Measurements from ENCODE around the gene OSBP2.

The OSBP2 gene

GRCh38 chr22:30889268-30889995 lies 194.8 kb downstream of the OSBP2 start:
- H4K20me1 ChIP-seq (ENCODE audit: insufficient read depth, low read length) = no peaks in the 10 kb centered on the region
- H3K4me1 ChIP-seq (ENCODE audit: insufficient read depth, low read length, severe bottlenecking) = no peaks in the 10 kb centered on the region
- no peak overlapping the region for H3K27ac ChIP-seq (ENCODE audit: low read depth, low read length, poor library complexity, severe bottlenecking)
- H2AFZ ChIP-seq (ENCODE audit: low read length) = no peak overlapping the region
- H3K9me2 ChIP-seq (ENCODE audit: low read depth, low read length) = no peaks in the 10 kb centered on the region
- H3K36me3 ChIP-seq (ENCODE audit: insufficient read depth, low read length) = no peaks in the 10 kb centered on the region
- no peak overlapping the region for H3K4me2 ChIP-seq (ENCODE audit: low read length)
- no peaks in the 10 kb centered on the region for H3K27me3 ChIP-seq (ENCODE audit: insufficient read depth, low read length)
- H3K79me2 ChIP-seq (ENCODE audit: insufficient read depth, low read length) = no peaks in the 10 kb centered on the region
- H3K9ac ChIP-seq (ENCODE audit: low read length) = no peak overlapping the region
- no peak overlapping the region for H3K4me3 ChIP-seq (ENCODE audit: low read depth, low read length, poor library complexity, severe bottlenecking)
- no peaks in the 10 kb centered on the region for H3F3A ChIP-seq (ENCODE audit: insufficient read depth, low read length)
- TF ChIP-seq CTCF (IDR thresholded peaks at IDR 0.05; ENCODE audit: low read length) (no peak), EZH2 (IDR thresholded peaks at IDR 0.05; ENCODE audit: borderline replicate concordance, low read length) (no peak)
- H3K9me3 ChIP-seq (ENCODE audit: low read length) = no peaks in the 10 kb centered on the region

GRCh38 chr22:30889996-30890480 lies 195.4 kb downstream of the OSBP2 start:
- no peaks in the 10 kb centered on the region for H4K20me1 ChIP-seq (ENCODE audit: insufficient read depth, low read length)
- H3K9me2 ChIP-seq (ENCODE audit: low read depth, low read length) = no peaks in the 10 kb centered on the region
- no peak overlapping the region for H3K4me3 ChIP-seq (ENCODE audit: low read depth, low read length, poor library complexity, severe bottlenecking)
- TF ChIP-seq CTCF (IDR thresholded peaks at IDR 0.05; ENCODE audit: low read length) (no peak), EZH2 (IDR thresholded peaks at IDR 0.05; ENCODE audit: borderline replicate concordance, low read length) (no peak)
- H3K9me3 ChIP-seq (ENCODE audit: low read length) = no peaks in the 10 kb centered on the region
- H3K36me3 ChIP-seq (ENCODE audit: insufficient read depth, low read length) = no peaks in the 10 kb centered on the region
- no peak overlapping the region for H2AFZ ChIP-seq (ENCODE audit: low read length)
- no peak overlapping the region for H3K27ac ChIP-seq (ENCODE audit: low read depth, low read length, poor library complexity, severe bottlenecking)
- no peak overlapping the region for H3K9ac ChIP-seq (ENCODE audit: low read length)
- no peaks in the 10 kb centered on the region for H3F3A ChIP-seq (ENCODE audit: insufficient read depth, low read length)
- no peak overlapping the region for H3K4me2 ChIP-seq (ENCODE audit: low read length)
- H3K4me1 ChIP-seq (ENCODE audit: insufficient read depth, low read length, severe bottlenecking) = no peaks in the 10 kb centered on the region
- H3K79me2 ChIP-seq (ENCODE audit: insufficient read depth, low read length) = no peaks in the 10 kb centered on the region
- H3K27me3 ChIP-seq (ENCODE audit: insufficient read depth, low read length) = no peaks in the 10 kb centered on the region

- no peak overlapping the region for H2AFZ ChIP-seq (ENCODE audit: low read length)
- H3K9me2 ChIP-seq (ENCODE audit: low read depth, low read length) = no peaks in the 10 kb centered on the region
- no peak overlapping the region for H3K4me3 ChIP-seq (ENCODE audit: low read depth, low read length, poor library complexity, severe bottlenecking)
- no peak overlapping the region for H3K4me2 ChIP-seq (ENCODE audit: low read length)
- H4K20me1 ChIP-seq (ENCODE audit: insufficient read depth, low read length) = no peaks in the 10 kb centered on the region
- H3F3A ChIP-seq (ENCODE audit: insufficient read depth, low read length) = no peaks in the 10 kb centered on the region
- TF ChIP-seq CTCF (IDR thresholded peaks at IDR 0.05; ENCODE audit: low read length) = peak; percentile 72
- TF ChIP-seq EZH2 (IDR thresholded peaks at IDR 0.05; ENCODE audit: borderline replicate concordance, low read length) = no peak
- H3K36me3 ChIP-seq (ENCODE audit: insufficient read depth, low read length) = no peaks in the 10 kb centered on the region
- H3K4me1 ChIP-seq (ENCODE audit: insufficient read depth, low read length, severe bottlenecking) = no peaks in the 10 kb centered on the region
- no peak overlapping the region for H3K27ac ChIP-seq (ENCODE audit: low read depth, low read length, poor library complexity, severe bottlenecking)
- no peaks in the 10 kb centered on the region for H3K79me2 ChIP-seq (ENCODE audit: insufficient read depth, low read length)
- H3K9me3 ChIP-seq (ENCODE audit: low read length) = no peaks in the 10 kb centered on the region
- no peaks in the 10 kb centered on the region for H3K27me3 ChIP-seq (ENCODE audit: insufficient read depth, low read length)
- H3K9ac ChIP-seq (ENCODE audit: low read length) = no peak overlapping the region
These were observed 196.2 kb downstream of the OSBP2 start for GRCh38 chr22:30890686-30891442.

All from OCI-LY1 (cell line).